PFSK-1 (cell line): Measurements from ENCODE around the gene ODAPH. TPM values are rescaled to one million over a fixed set of nuclear protein-coding genes. Genes with fewer than 3 reads are reported as not detected.

Experiments used
- FOXP2 ChIP-seq: optimal IDR thresholded peaks from 2 replicates; pipeline ENCODE3; 2011; ENCODE audit warnings: borderline replicate concordance, control low read depth, inconsistent platforms; ENCODE audit not compliant: insufficient read depth; ENCODE audit errors: extremely low read length, extremely low read depth
- POLR2AphosphoS5 ChIP-seq: IDR thresholded peaks from 2 replicates; pipeline ENCODE4 v1.6.1; 2012; ENCODE audit warnings: low read depth, mild to moderate bottlenecking, control low read depth, low read length, moderate library complexity
- REST ChIP-seq, 2 experiments: IDR thresholded peaks; 2 replicates each; pipeline versions ENCODE4 v1.6.1 to v1.8.0; 2011 to 2012; ENCODE audit warnings: low read depth in 2 of 2, low read length in 2 of 2, control low read depth in 1 of 2, inconsistent platforms in 1 of 2, mild to moderate bottlenecking in 1 of 2, moderate library complexity in 1 of 2; ENCODE audit not compliant: insufficient read depth in 1 of 2
- SIN3A ChIP-seq: IDR thresholded peaks from 2 replicates; pipeline ENCODE4 v1.6.1; 2012; ENCODE audit warnings: mild to moderate bottlenecking, low read length, moderate library complexity, borderline replicate concordance; ENCODE audit not compliant: insufficient read depth
- TAF1 ChIP-seq: IDR thresholded peaks from 2 replicates; pipeline ENCODE4 v1.6.1; 2012; ENCODE audit warnings: low read length, control low read depth, borderline replicate concordance; ENCODE audit not compliant: insufficient read depth
- polyA plus RNA-seq: library from polyadenylated mRNA; unstranded; fragments of >200 nt; gene quantifications from one replicate; pipeline ENCODE4 v1.2.1, GENCODE V29; 2012; ENCODE audit warnings: low read depth, missing spikeins; ENCODE audit not compliant: insufficient read length

Gene ODAPH
- polyA plus RNA-seq = not detected

GRCh38 chr4:75555294-75556164, at the start of gene ODAPH:
TSS of gene ODAPH (plus strand) at chr4:75556066. CDS start at chr4:75556083, 17 bp downstream.
- TF ChIP-seq REST (IDR thresholded peaks at IDR 0.05; ENCODE audit: insufficient read depth in 1 of 2, low read depth in 2 of 2, low read length in 2 of 2) (no peak), SIN3A (no peak), POLR2AphosphoS5 (no peak), FOXP2 (no peak), TAF1 (no peak)

GRCh38 chr4:75511841-75512240, 44.0 kb upstream of the ODAPH start:
- TF ChIP-seq POLR2AphosphoS5 = no peak
- TF ChIP-seq TAF1 = no peak
- no peak for TF ChIP-seq FOXP2
- no peak for TF ChIP-seq SIN3A
- no peak for TF ChIP-seq REST (IDR thresholded peaks at IDR 0.05; ENCODE audit: insufficient read depth in 1 of 2, low read depth in 2 of 2, low read length in 2 of 2)

- no peak for TF ChIP-seq SIN3A
- TF ChIP-seq TAF1 = no peak
- no peak for TF ChIP-seq FOXP2
- TF ChIP-seq POLR2AphosphoS5 = no peak
- TF ChIP-seq REST (IDR thresholded peaks at IDR 0.05; ENCODE audit: insufficient read depth in 1 of 2, low read depth in 2 of 2, low read length in 2 of 2) = no peak
Observed at GRCh38 chr4:75512386-75513211, 43.3 kb upstream of the ODAPH start.

- no peak for TF ChIP-seq FOXP2
- no peak for TF ChIP-seq REST (IDR thresholded peaks at IDR 0.05; ENCODE audit: insufficient read depth in 1 of 2, low read depth in 2 of 2, low read length in 2 of 2)
- no peak for TF ChIP-seq SIN3A
- TF ChIP-seq TAF1 = no peak
- no peak for TF ChIP-seq POLR2AphosphoS5
Observed at GRCh38 chr4:75513526-75514130, 42.2 kb upstream of the ODAPH start.
